Vagina (tissue), 2 donors: ENCODE data around the gene DAO.

ENCODE experiments used
- POLR2A ChIP-seq, 2 donors: fragments of 450-650 bp; IDR thresholded peaks; one replicate each; pipeline ENCODE4 v1.6.1; 2017; ENCODE audit warnings: antibody characterized with exemption in 2 of 2, mild to moderate bottlenecking in 2 of 2, moderate library complexity in 2 of 2
- POLR2AphosphoS5 ChIP-seq, 2 donors: sonication (generic); formaldehyde crosslinking; IDR thresholded peaks; one replicate each; pipeline ENCODE4 v1.9.0; 2017; ENCODE audit warnings: antibody characterized with exemption in 2 of 2, mild to moderate bottlenecking in 2 of 2, low read depth in 1 of 2; ENCODE audit not compliant: insufficient read depth in 1 of 2
- TF ChIP-seq, protein P1 (sequence below), 3 experiments: fragments of 450-650 bp in 2 of 3; fragments of 200-600 bp in 1 of 3; sonication (generic) in 1 of 3; IDR thresholded peaks; one replicate each; pipeline ENCODE4 v1.5.1; 2017 to 2019; ENCODE audit warnings: antibody characterized with exemption in 3 of 3, mild to moderate bottlenecking in 2 of 3, moderate library complexity in 2 of 3

DNA sequence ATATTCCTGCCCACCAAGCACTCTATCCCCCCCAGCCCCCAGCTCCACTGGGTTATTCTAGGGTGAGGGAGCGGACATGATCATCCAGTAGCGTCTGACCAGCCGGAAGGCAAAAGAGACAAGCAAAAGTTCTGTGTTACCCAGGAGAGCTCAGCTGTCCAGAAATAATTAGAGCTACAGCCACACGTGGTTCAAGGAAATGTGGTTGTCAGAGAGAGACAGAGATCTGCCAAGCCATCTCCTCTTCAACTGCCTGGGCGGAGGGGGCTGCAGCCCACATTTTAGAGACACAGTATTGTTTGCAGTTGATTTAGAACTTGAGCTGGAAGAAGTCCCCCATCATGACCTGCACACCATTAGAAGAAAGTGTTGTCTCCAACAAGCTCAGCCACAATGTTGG is 30.4 kb downstream of the DAO start:
- TF ChIP-seq POLR2A (IDR thresholded peaks at IDR 0.05): no peak
- TF ChIP-seq, protein P1, sequence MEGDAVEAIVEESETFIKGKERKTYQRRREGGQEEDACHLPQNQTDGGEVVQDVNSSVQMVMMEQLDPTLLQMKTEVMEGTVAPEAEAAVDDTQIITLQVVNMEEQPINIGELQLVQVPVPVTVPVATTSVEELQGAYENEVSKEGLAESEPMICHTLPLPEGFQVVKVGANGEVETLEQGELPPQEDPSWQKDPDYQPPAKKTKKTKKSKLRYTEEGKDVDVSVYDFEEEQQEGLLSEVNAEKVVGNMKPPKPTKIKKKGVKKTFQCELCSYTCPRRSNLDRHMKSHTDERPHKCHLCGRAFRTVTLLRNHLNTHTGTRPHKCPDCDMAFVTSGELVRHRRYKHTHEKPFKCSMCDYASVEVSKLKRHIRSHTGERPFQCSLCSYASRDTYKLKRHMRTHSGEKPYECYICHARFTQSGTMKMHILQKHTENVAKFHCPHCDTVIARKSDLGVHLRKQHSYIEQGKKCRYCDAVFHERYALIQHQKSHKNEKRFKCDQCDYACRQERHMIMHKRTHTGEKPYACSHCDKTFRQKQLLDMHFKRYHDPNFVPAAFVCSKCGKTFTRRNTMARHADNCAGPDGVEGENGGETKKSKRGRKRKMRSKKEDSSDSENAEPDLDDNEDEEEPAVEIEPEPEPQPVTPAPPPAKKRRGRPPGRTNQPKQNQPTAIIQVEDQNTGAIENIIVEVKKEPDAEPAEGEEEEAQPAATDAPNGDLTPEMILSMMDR (IDR thresholded peaks at IDR 0.05): no peak
- TF ChIP-seq POLR2AphosphoS5 (IDR thresholded peaks at IDR 0.05; ENCODE audit: insufficient read depth in 1 of 2, low read depth in 1 of 2): no peak
